ENCODE results near the gene AFF3.

AFF3 gene

GRCh38 chr2:100008956-100009355 lies 133.4 kb downstream of the AFF3 start:
- DNase-seq (ENCODE audit: low read depth): no peak

- DNase-seq (ENCODE audit: low read depth): no peak
Measured at GRCh38 chr2:100006516-100006915, 135.9 kb downstream of the AFF3 start.

DNA sequence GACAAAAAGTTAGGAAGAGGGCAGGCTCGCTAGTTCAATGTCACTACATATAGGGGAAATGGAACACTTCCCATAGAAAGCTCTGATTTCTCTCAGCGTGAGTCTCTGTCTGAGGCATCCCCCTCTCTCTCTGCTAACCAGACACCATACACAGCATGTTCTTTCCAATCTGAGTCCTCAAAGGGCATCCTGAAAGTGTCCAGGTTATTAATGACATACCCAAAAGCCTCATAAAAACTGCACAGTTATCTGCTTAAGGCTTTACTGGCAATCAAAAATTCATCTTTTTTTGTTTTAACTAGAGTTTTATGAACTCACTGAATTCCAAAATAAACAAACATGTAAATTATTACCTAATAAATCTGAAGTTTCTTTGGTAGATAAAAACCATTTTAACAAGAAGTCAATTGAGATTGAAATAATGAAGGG lies 137.4 kb downstream of the AFF3 start:
- DNase-seq (ENCODE audit: low read depth): no peak

DNA sequence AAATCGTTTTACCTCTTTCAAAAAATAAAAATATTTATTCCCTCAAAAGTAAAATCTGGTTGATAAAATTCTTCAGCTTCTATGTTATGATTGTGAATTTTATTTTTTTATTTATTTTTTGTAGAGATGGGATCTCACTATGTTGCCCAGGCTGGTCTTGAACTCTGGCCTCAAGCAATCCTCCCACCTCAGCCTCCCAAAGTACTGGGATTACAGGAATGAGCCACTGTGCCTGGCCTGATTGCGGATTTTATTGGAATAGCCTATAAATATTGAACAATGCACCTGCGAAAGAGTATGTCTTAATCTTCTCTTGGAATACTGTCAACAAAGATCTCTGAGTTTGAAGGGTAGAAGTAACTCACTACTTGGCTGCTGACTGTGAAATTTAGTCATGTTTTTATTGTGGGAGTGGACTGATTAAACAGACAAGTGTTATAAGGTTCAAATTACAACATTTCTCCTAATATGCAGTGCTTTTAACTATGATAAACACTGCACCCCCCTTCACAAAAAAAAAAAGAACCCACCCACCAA lies 138.0 kb downstream of the AFF3 start:
- no peak for DNase-seq (ENCODE audit: low read depth)

- no peak for DNase-seq (ENCODE audit: low read depth)
Measured at GRCh38 chr2:100002059-100002458, 140.3 kb downstream of the AFF3 start.

GRCh38 chr2:100000915-100001707 lies 141.3 kb downstream of the AFF3 start:
- DNase-seq (ENCODE audit: low read depth): no peak

- DNase-seq (ENCODE audit: low read depth): no peak
Measured at GRCh38 chr2:99998651-99999320, 143.6 kb downstream of the AFF3 start.

DNA sequence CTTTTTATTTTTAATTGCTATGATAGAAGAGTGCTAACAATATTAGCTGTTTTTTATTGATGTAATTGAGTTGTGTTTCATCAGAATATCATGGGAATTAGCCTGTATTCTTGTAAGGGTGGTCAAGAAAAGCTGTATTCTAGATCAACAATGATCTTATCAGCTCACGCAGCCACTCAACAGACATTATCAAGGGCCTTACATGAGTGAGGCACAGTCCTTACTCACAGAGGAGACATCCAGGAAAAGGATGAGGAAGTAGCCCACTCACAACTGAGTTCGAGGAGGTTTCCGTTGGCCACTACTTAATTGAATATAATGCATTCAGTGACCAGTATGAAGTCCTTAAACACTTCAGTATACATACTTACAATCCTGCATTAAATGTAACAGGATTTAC lies 152.5 kb downstream of the AFF3 start:
- no peak for DNase-seq (ENCODE audit: low read depth)

GRCh38 chr2:99988599-99988998 lies 153.8 kb downstream of the AFF3 start:
- no peak for DNase-seq (ENCODE audit: low read depth)

DNA sequence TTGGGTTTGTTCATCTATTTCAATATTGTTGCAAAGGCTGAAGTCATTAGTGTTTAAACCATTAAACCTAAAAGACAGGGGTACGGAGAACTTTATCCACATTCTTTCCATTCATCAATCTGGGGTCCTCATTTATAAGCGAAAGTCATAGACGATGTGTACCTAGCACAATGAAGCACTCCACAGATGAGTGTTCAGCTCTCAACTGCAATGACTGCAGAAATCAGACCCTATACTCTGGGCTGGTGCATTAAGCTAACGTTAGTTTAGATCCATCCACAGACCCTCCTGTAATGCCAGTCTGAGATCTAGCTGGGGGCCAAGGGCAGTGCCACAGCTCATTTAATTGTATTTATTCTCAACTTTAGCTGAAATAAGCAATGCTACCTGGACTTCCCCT lies 155.2 kb downstream of the AFF3 start:
- no peak for DNase-seq (ENCODE audit: low read depth)

GRCh38 chr2:99984799-99985515 lies 157.4 kb downstream of the AFF3 start:
- DNase-seq (ENCODE audit: low read depth): no peak

- no peak for DNase-seq (ENCODE audit: low read depth)
Measured at GRCh38 chr2:99982744-99983143, 159.6 kb downstream of the AFF3 start.

- no peak for DNase-seq (ENCODE audit: low read depth)
Measured at GRCh38 chr2:99981840-99982239, 160.6 kb downstream of the AFF3 start.

- no peak for DNase-seq (ENCODE audit: low read depth)
Measured at GRCh38 chr2:99980176-99980575, 162.2 kb downstream of the AFF3 start.

DNA sequence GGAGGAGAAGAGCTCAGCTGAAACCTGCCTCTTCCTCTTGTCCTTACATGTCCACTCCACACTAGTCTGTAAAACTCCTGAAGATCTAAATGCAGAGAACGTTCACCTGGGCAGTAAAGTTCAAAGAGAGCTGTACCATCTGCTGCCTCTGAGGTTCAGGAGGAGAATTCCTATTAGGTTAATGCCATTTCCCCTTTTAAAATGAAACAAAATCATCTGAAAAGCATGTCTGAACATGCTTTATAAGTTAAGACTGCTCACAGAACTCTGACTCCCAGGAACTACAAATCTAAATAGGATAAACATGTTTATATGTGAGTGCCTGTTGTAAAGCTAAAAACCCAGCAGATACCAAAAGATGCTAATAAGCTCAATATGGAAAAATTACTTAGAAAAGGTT lies 164.4 kb downstream of the AFF3 start:
- DNase-seq (ENCODE audit: low read depth): no peak

GRCh38 chr2:99975386-99975785 lies 167.0 kb downstream of the AFF3 start:
- DNase-seq (ENCODE audit: low read depth): no peak

- DNase-seq (ENCODE audit: low read depth): no peak
Measured at GRCh38 chr2:99974682-99975375, 167.6 kb downstream of the AFF3 start.

GRCh38 chr2:99974275-99974674 lies 168.1 kb downstream of the AFF3 start:
- DNase-seq (ENCODE audit: low read depth): no peak

GRCh38 chr2:99971326-99971900 lies 171.0 kb downstream of the AFF3 start:
- DNase-seq (ENCODE audit: low read depth): no peak

- DNase-seq (ENCODE audit: low read depth): no peak
Measured at GRCh38 chr2:99970292-99970868, 172.0 kb downstream of the AFF3 start.

DNA sequence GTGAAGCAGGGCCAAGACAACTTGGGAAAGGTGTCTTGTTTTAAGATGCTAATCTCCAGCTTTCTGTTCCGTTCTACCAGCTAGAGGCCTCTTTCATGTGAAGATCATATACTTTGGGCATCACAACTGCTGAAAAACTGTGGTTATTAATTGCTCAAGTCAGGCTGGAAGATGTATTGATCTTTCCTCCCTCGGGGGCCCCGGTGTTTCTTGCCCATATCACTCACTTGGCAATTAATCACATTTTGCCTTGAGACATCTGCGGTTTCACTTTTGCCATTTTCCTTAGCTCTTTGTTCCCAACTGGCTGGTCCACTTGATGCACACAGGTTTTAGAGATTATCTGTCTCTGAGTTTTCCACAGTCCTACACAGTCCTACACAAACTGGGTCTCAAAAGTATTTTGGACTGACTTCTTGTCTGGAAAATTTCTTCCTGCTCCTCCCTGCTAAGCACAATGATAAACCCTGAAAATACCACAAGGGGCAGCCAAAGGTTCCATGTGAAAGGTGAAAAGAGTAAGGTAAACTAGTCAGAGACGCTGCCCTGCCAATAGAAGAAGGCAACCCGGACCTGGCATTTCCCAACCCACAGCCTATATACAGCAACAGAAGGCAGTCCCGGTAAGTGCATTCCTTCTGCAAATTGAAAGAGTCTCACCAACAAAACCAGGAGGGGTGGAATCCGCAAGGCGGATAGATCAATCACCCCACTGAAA lies 181.0 kb downstream of the AFF3 start:
- no peak for DNase-seq (ENCODE audit: low read depth)
